HCT116 (cell line): ENCODE results near the gene CKAP2L. TPM values are rescaled to one million over a fixed set of nuclear protein-coding genes. Genes with fewer than 3 reads are reported as not detected.

Source experiments
- ATAC-seq: fragments of 200-7000 bp; cut with Tn5 transposase; 2 replicates; pipeline ENCODE4 v1.9.1; 2020; ENCODE audit warnings: mild to moderate bottlenecking, moderate library complexity
- BruUV-seq: library from RNA; stranded (reverse); fragments of 400-500 nt; replicated peaks from 2 replicates; lab custom pipeline; 2021; lab: Mats Ljungman, UMichigan
- CTCF ChIA-PET: fragments of 300-600 bp; sonication (Branson Sonifier 250); formaldehyde crosslinking; loops from one replicate; lab custom pipeline; 2021; ENCODE audit warnings: antibody characterized with exemption; lab: Charles Lee
- POLR2A ChIA-PET: fragments of 300-600, 350-600 bp; sonication (Branson Sonifier 250); formaldehyde crosslinking; loops from one replicate; lab custom pipeline; 2021; ENCODE audit warnings: antibody characterized with exemption; lab: Charles Lee
- RAD21 ChIA-PET, 2 experiments: fragments of 300-600 bp; sonication (Branson Sonifier 250); formaldehyde crosslinking; loops; one replicate each; lab custom pipeline; 2023; ENCODE audit warnings: low total read pairs in 2 of 2; ENCODE audit not compliant: uncharacterized antibody in 2 of 2, unreplicated experiment in 2 of 2, low non-redundant PET in 1 of 2; lab: Charles Lee
- DNase-seq: peaks from one replicate; pipeline ENCODE4 v3.0.0-alpha.2; 2010; ENCODE audit warnings: low read depth, low spot score
- H2AFZ ChIP-seq: fragments of 200-600 bp; shearing (Covaris generic), sonication (generic); 2 replicates; pipeline ENCODE4 v1.6.1; 2017; ENCODE audit warnings: low read depth, mixed run types, mixed read lengths, antibody characterized with exemption, low read length; ENCODE audit not compliant: poor library complexity, severe bottlenecking
- H3K27ac ChIP-seq: 2 replicates; pipeline ENCODE4 v1.5.1; 2012; ENCODE audit warnings: low read depth, low read length
- H3K27me3 ChIP-seq: fragments of 200-600 bp; sonication (generic); 2 replicates; pipeline ENCODE4 v1.6.1; 2016; ENCODE audit warnings: mixed run types, low read length, mixed read lengths; ENCODE audit not compliant: insufficient read depth
- H3K36me3 ChIP-seq, 2 experiments: fragments of 200-500 bp in 1 of 2; fragments of 200-600 bp in 1 of 2; sonication (Bioruptor generic) in 1 of 2; sonication (generic) in 1 of 2; 2 replicates each; pipeline versions ENCODE4 v1.5.1 to v1.6.1; 2014 to 2016; ENCODE audit warnings: low read length in 2 of 2, inconsistent platforms in 1 of 2, mixed read lengths in 1 of 2, mixed run types in 1 of 2; ENCODE audit not compliant: insufficient read depth in 2 of 2, control insufficient read depth in 1 of 2
- H3K4me1 ChIP-seq, 2 experiments: fragments of 200-600 bp in 1 of 2; sonication (generic) in 1 of 2; 2 replicates each; pipeline versions ENCODE4 v1.5.1 to v1.6.1; 2012 to 2017; ENCODE audit warnings: low read length in 2 of 2, inconsistent platforms in 1 of 2, mild to moderate bottlenecking in 1 of 2, mixed read lengths in 1 of 2, mixed run types in 1 of 2, moderate library complexity in 1 of 2; ENCODE audit not compliant: insufficient read depth in 2 of 2, control insufficient read depth in 1 of 2
- H3K4me2 ChIP-seq: fragments of 200-600 bp; sonication (generic); 2 replicates; pipeline ENCODE4 v1.6.1; 2017; ENCODE audit warnings: mixed run types, low read length, mixed read lengths
- H3K4me3 ChIP-seq, 2 experiments: fragments of 200-600 bp in 1 of 2; sonication (generic) in 1 of 2; replicated peaks in 1 of 2; 2 replicates each; pipeline ENCODE4 v1.5.1; 2011 to 2016; ENCODE audit warnings: low read length in 2 of 2, control low read depth in 1 of 2, low read depth in 1 of 2, mild to moderate bottlenecking in 1 of 2, mixed read lengths in 1 of 2, mixed run types in 1 of 2
- H3K79me2 ChIP-seq: fragments of 200-600 bp; sonication (generic); 2 replicates; pipeline ENCODE4 v1.6.1; 2017; ENCODE audit warnings: mild to moderate bottlenecking, mixed run types, low read length, moderate library complexity, mixed read lengths; ENCODE audit not compliant: insufficient read depth
- H3K9ac ChIP-seq: fragments of 200-600 bp; sonication (generic); 2 replicates; pipeline ENCODE4 v1.6.1; 2016; ENCODE audit warnings: low read length, mixed read lengths
- H3K9me2 ChIP-seq: fragments of 200-600 bp; sonication (generic), shearing (Covaris generic); 2 replicates; pipeline ENCODE4 v1.6.1; 2017; ENCODE audit warnings: mixed run types, mild to moderate bottlenecking, moderate library complexity; ENCODE audit not compliant: insufficient read depth
- H3K9me3 ChIP-seq, 2 experiments: fragments of 200-500 bp in 1 of 2; fragments of 200-600 bp in 1 of 2; sonication (Bioruptor generic) in 1 of 2; sonication (generic) in 1 of 2; 2 replicates each; pipeline ENCODE4 v1.6.1; 2014 to 2017; ENCODE audit warnings: low read length in 2 of 2, mixed read lengths in 2 of 2, inconsistent platforms in 1 of 2, low read depth in 1 of 2, mild to moderate bottlenecking in 1 of 2, mixed run types in 1 of 2, moderate library complexity in 1 of 2; ENCODE audit not compliant: control insufficient read depth in 1 of 2, insufficient read depth in 1 of 2
- H4K20me1 ChIP-seq: fragments of 200-600 bp; sonication (generic), shearing (Covaris generic); 2 replicates; pipeline ENCODE4 v1.6.1; 2017; ENCODE audit warnings: mixed run types, mild to moderate bottlenecking, moderate library complexity; ENCODE audit not compliant: insufficient read depth
- ATF3 ChIP-seq: IDR thresholded peaks from 2 replicates; pipeline ENCODE4 v1.6.1; 2012
- CTCF ChIP-seq, 3 experiments: fragments of 200-600 bp in 1 of 3; sonication (generic) in 1 of 3; IDR thresholded peaks in 2 of 3; conservative IDR thresholded peaks in 1 of 3; 2 replicates each; pipeline ENCODE4 v1.5.1; 2012 to 2017; ENCODE audit warnings: low read depth in 2 of 3, low read length in 2 of 3, antibody characterized with exemption in 1 of 3, borderline replicate concordance in 1 of 3, control low read depth in 1 of 3, mild to moderate bottlenecking in 1 of 3, mixed read lengths in 1 of 3, mixed run types in 1 of 3, moderate library complexity in 1 of 3; ENCODE audit not compliant: insufficient read depth in 1 of 3
- EGR1 ChIP-seq: IDR thresholded peaks from 2 replicates; pipeline ENCODE4 v1.6.1; 2012; ENCODE audit warnings: low read depth
- EZH2 ChIP-seq: fragments of 200-600 bp; sonication (generic); IDR thresholded peaks from 2 replicates; pipeline ENCODE4 v1.6.1; 2017; ENCODE audit warnings: antibody characterized with exemption, mixed run types
- EZH2phosphoT487 ChIP-seq: fragments of 200-600 bp; IDR thresholded peaks from 2 replicates; pipeline ENCODE4 v1.6.1; 2018; ENCODE audit warnings: antibody characterized with exemption, borderline replicate concordance
- FOSL1 ChIP-seq: IDR thresholded peaks from 2 replicates; pipeline ENCODE4 v1.6.1; 2012; ENCODE audit warnings: low read depth
- JUND ChIP-seq: IDR thresholded peaks from 2 replicates; pipeline ENCODE4 v1.6.1; 2012
- MAX ChIP-seq: IDR thresholded peaks from 2 replicates; pipeline ENCODE4 v1.6.1; 2012
- POLR2A ChIP-seq: IDR thresholded peaks from 2 replicates; pipeline ENCODE4 v1.7.0; 2011; ENCODE audit warnings: borderline replicate concordance; ENCODE audit not compliant: insufficient read depth, insufficient read length; ENCODE audit errors: extremely low read depth
- POLR2AphosphoS5 ChIP-seq: IDR thresholded peaks from 2 replicates; pipeline ENCODE4 v1.6.1; 2011; ENCODE audit warnings: mild to moderate bottlenecking, low read depth, low read length, moderate library complexity
- RAD21 ChIP-seq: IDR thresholded peaks from 2 replicates; pipeline ENCODE4 v1.6.1; 2012; ENCODE audit warnings: low read depth, mild to moderate bottlenecking
- SIN3A ChIP-seq: IDR thresholded peaks from 2 replicates; pipeline ENCODE4 v1.6.1; 2012; ENCODE audit warnings: low read depth
- SP1 ChIP-seq: IDR thresholded peaks from 2 replicates; pipeline ENCODE4 v1.6.1; 2012; ENCODE audit warnings: low read depth
- SRF ChIP-seq: IDR thresholded peaks from 2 replicates; pipeline ENCODE4 v1.6.1; 2012; ENCODE audit warnings: low read depth
- TCF7L2 ChIP-seq: IDR thresholded peaks from 2 replicates; pipeline ENCODE4 v1.7.0; 2011; ENCODE audit warnings: borderline replicate concordance, inconsistent platforms; ENCODE audit not compliant: insufficient read depth, insufficient read length; ENCODE audit errors: extremely low read depth
- YY1 ChIP-seq: IDR thresholded peaks from 2 replicates; pipeline ENCODE4 v1.6.1; 2011; ENCODE audit warnings: low read length, low read depth, moderate library complexity, mild to moderate bottlenecking; ENCODE audit not compliant: insufficient replicate concordance; ENCODE audit errors: extremely low read depth
- ZBTB33 ChIP-seq: IDR thresholded peaks from 2 replicates; pipeline ENCODE4 v1.6.1; 2011; ENCODE audit warnings: mild to moderate bottlenecking, low read length, moderate library complexity; ENCODE audit not compliant: insufficient replicate concordance; ENCODE audit errors: extremely low read depth
- ZFX ChIP-seq: fragments of 450-650 bp; IDR thresholded peaks from 2 replicates; pipeline ENCODE4 v1.6.1; 2017
- ZNF274 ChIP-seq: fragments of 200-500 bp; sonication (Bioruptor generic); IDR thresholded peaks from 2 replicates; pipeline ENCODE4 v1.6.1; 2014; ENCODE audit warnings: mild to moderate bottlenecking, low read depth, low read length, inconsistent platforms
- intact Hi-C: fragments of 100-400 bp; cut with micrococcal nuclease; formaldehyde crosslinking; loops from 2 replicates; pipeline ENCODE4 v1.10.0; 2022
- total RNA-seq: library from RNA; stranded (reverse); gene quantifications from one replicate; pipeline ENCODE4 v1.2.1, GENCODE V29; 2021; ENCODE audit not compliant: unreplicated experiment

The CKAP2L gene
- total RNA-seq, 1 experiment from 2014 or later = 27.5 TPM

- no peak for TF ChIP-seq ZBTB33
- TF ChIP-seq POLR2A = no peak
- TF ChIP-seq EZH2phosphoT487 = no peak
- no peak for TF ChIP-seq SIN3A
- TF ChIP-seq ATF3 = no peak
- TF ChIP-seq EZH2 = no peak
- TF ChIP-seq POLR2AphosphoS5 = no peak
- no peak for TF ChIP-seq EGR1
- no peak for TF ChIP-seq YY1
- TF ChIP-seq ZNF274 = no peak
- no peak for TF ChIP-seq ZFX
- no peak for TF ChIP-seq SRF
- no peak for TF ChIP-seq JUND
- TF ChIP-seq SP1 = no peak
These were observed 65.4 kb downstream of the CKAP2L start (continued) for GRCh38 chr2:112698834-112699515.

- Histone ChIP-seq H3K36me3 (no peaks in the 10 kb centered on the region), H3K9ac (no peak overlapping the region), H3K4me2 (no peak overlapping the region), H3K27ac (no peak overlapping the region), H3K4me1 (peaks cover 29 to 36% of the 10 kb centered on the region in 2 experiments), H2AFZ (no peak overlapping the region), H3K79me2 (no peaks in the 10 kb centered on the region), H4K20me1 (no peaks in the 10 kb centered on the region), H3K9me3 (no peaks in the 10 kb centered on the region), H3K9me2 (no peaks in the 10 kb centered on the region), H3K27me3 (no peaks in the 10 kb centered on the region), H3K4me3 (no peak overlapping the region)
- POLR2A ChIA-PET = no interaction called here
- TF ChIP-seq ZBTB33 (no peak), CTCF (IDR thresholded peaks at IDR 0.05 in 2 of 3, conservative IDR thresholded peaks at IDR 0.05 in 1 of 3; ENCODE audit: borderline replicate concordance in 1 of 3, insufficient read depth in 1 of 3, low read depth in 2 of 3, low read length in 2 of 3) (no peak), TCF7L2 (no peak), FOSL1 (no peak), SP1 (no peak), RAD21 (no peak), ZNF274 (no peak), MAX (no peak)
- RAD21 ChIA-PET = no interaction called here
- intact Hi-C loops = no loop called here
- BruUV-seq = no TSS peak
- ATAC-seq (no peak), DNase-seq (no peak)
- CTCF ChIA-PET = no interaction called here
These were observed 70.2 kb downstream of the CKAP2L start for GRCh38 chr2:112694182-112694581.
